ENCODE results near the gene TTC24. TPM values are rescaled to one million over a fixed set of nuclear protein-coding genes. Genes with fewer than 3 reads are reported as not detected.

The TTC24 gene
- polyA plus RNA-seq, 1 of the 3 experiments (the other 2 are of a cell fraction), result not detected

DNA sequence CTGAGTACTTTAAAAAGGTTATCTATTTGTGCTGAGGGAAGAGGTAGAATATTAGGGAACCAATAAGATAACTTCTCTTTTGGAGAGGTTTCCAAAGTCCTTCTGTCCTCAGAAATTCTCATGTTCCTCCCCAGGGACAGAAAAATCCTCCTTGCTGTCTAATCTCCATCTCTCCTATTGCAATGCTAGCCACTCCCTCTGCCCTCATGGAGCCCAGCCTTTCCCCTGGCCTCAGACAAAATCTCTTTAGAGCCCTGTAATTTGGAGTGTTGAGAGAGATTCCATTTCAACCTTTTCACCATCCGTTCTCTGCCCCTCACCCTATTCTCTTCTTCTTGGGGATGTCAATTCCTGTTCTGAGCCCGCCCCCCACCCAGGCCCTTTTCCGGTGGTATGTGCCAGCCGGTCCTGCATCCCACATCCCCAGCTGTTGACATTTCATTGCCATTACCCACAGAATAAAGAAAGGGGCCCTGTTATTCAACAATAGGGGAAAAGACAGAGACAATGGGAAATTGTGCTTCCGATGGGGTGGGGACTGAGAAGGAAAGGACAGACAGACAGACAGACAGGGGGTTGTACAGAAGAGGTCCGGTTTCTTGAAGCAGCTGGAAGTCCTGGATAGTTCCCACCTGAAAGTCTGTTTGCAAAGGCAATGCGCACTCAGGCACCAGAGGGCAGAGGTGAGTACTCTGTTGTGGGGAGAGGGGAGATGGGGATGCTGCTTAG is 39.5 kb downstream of the TTC24 start, which contains the start of gene HAPLN2:
Gene HAPLN2 (plus strand): TSS at position 563 of the 729 bp plus-strand sequence. CDS start 4,076 bp downstream, outside the sequence.
- CTCF ChIA-PET, result interaction anchor here (0.6 to 18.0 kb wide), 22 partner anchors 6 to 204 kb away, joined by 3 to 643 read pairs (median 5); partner anchors contain the start of genes GPATCH4, NAXE and NES
- peaks cover 24% of the 10 kb centered on the region for H3F3A ChIP-seq (replicated peaks; ENCODE audit: insufficient read depth)
- H3K27me3 ChIP-seq (ENCODE audit: insufficient read depth), result peaks cover 14% of the 10 kb centered on the region
- POLR2A ChIA-PET, result interaction anchor here (1.3 kb wide), 1 partner anchor 37 kb away, joined by 3 read pairs; no protein-coding TSS in a partner anchor
- TF ChIP-seq, protein P1, sequence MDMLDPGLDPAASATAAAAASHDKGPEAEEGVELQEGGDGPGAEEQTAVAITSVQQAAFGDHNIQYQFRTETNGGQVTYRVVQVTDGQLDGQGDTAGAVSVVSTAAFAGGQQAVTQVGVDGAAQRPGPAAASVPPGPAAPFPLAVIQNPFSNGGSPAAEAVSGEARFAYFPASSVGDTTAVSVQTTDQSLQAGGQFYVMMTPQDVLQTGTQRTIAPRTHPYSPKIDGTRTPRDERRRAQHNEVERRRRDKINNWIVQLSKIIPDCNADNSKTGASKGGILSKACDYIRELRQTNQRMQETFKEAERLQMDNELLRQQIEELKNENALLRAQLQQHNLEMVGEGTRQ (IDR thresholded peaks at IDR 0.05; ENCODE audit: borderline replicate concordance, low read depth, low read length), result no peak
- TF ChIP-seq EP300 (IDR thresholded peaks at IDR 0.05; ENCODE audit: borderline replicate concordance in 1 of 2, low read depth in 1 of 2, low read length in 1 of 2) (no peak), GATA2 (CRISPR knock-in tag; IDR thresholded peaks at IDR 0.05) (no peak), YY1 (IDR thresholded peaks at IDR 0.05; ENCODE audit: low read depth) (no peak), MEF2A (IDR thresholded peaks at IDR 0.05; ENCODE audit: borderline replicate concordance, low read depth) (no peak), TEAD4 (IDR thresholded peaks at IDR 0.05; ENCODE audit: borderline replicate concordance, insufficient read depth) (no peak), SIN3A (IDR thresholded peaks at IDR 0.05; ENCODE audit: borderline replicate concordance, low read depth, low read length) (no peak), SMC3 (IDR thresholded peaks at IDR 0.05; ENCODE audit: low read depth, low read length) (peak; percentile 38; the same call in 1 of the 2 replicates), FOXJ3 (CRISPR knock-in tag; IDR thresholded peaks at IDR 0.05) (no peak), RAD21 (IDR thresholded peaks at IDR 0.05; ENCODE audit: low read length) (peak; percentile 38), NFIC (IDR thresholded peaks at IDR 0.05; ENCODE audit: borderline replicate concordance) (no peak), TAF1 (IDR thresholded peaks at IDR 0.05; ENCODE audit: borderline replicate concordance, low read depth, low read length) (no peak), EZH2phosphoT487 (IDR thresholded peaks at IDR 0.05; ENCODE audit: borderline replicate concordance, low read depth) (no peak), NRF1 (IDR thresholded peaks at IDR 0.05; ENCODE audit: low read depth, low read length) (no peak), RXRA (IDR thresholded peaks at IDR 0.05; ENCODE audit: borderline replicate concordance, low read depth) (no peak)
- TF ChIP-seq, protein P2, sequence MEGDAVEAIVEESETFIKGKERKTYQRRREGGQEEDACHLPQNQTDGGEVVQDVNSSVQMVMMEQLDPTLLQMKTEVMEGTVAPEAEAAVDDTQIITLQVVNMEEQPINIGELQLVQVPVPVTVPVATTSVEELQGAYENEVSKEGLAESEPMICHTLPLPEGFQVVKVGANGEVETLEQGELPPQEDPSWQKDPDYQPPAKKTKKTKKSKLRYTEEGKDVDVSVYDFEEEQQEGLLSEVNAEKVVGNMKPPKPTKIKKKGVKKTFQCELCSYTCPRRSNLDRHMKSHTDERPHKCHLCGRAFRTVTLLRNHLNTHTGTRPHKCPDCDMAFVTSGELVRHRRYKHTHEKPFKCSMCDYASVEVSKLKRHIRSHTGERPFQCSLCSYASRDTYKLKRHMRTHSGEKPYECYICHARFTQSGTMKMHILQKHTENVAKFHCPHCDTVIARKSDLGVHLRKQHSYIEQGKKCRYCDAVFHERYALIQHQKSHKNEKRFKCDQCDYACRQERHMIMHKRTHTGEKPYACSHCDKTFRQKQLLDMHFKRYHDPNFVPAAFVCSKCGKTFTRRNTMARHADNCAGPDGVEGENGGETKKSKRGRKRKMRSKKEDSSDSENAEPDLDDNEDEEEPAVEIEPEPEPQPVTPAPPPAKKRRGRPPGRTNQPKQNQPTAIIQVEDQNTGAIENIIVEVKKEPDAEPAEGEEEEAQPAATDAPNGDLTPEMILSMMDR (IDR thresholded peaks at IDR 0.05), result peak; percentile 55
- TF ChIP-seq, protein P3, sequence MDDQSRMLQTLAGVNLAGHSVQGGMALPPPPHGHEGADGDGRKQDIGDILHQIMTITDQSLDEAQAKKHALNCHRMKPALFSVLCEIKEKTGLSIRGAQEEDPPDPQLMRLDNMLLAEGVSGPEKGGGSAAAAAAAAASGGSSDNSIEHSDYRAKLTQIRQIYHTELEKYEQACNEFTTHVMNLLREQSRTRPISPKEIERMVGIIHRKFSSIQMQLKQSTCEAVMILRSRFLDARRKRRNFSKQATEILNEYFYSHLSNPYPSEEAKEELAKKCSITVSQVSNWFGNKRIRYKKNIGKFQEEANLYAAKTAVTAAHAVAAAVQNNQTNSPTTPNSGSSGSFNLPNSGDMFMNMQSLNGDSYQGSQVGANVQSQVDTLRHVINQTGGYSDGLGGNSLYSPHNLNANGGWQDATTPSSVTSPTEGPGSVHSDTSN (IDR thresholded peaks at IDR 0.05), result no peak
- TF ChIP-seq, protein P4, sequence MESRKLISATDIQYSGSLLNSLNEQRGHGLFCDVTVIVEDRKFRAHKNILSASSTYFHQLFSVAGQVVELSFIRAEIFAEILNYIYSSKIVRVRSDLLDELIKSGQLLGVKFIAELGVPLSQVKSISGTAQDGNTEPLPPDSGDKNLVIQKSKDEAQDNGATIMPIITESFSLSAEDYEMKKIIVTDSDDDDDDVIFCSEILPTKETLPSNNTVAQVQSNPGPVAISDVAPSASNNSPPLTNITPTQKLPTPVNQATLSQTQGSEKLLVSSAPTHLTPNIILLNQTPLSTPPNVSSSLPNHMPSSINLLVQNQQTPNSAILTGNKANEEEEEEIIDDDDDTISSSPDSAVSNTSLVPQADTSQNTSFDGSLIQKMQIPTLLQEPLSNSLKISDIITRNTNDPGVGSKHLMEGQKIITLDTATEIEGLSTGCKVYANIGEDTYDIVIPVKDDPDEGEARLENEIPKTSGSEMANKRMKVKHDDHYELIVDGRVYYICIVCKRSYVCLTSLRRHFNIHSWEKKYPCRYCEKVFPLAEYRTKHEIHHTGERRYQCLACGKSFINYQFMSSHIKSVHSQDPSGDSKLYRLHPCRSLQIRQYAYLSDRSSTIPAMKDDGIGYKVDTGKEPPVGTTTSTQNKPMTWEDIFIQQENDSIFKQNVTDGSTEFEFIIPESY (IDR thresholded peaks at IDR 0.05; ENCODE audit: borderline replicate concordance, low read depth), result no peak
- TF ChIP-seq, protein P5, sequence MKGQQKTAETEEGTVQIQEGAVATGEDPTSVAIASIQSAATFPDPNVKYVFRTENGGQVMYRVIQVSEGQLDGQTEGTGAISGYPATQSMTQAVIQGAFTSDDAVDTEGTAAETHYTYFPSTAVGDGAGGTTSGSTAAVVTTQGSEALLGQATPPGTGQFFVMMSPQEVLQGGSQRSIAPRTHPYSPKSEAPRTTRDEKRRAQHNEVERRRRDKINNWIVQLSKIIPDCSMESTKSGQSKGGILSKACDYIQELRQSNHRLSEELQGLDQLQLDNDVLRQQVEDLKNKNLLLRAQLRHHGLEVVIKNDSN (IDR thresholded peaks at IDR 0.05; ENCODE audit: borderline replicate concordance, low read depth), result no peak
- H3K4me2 ChIP-seq, result no peak within 1 kb of the TSS
- no peaks in the 10 kb centered on the region for H3K9me2 ChIP-seq
- H3K4me3 ChIP-seq (ENCODE audit: low read depth in 2 of 2, low read length in 1 of 2), result no peak within 1 kb of the TSS
- H4K20me1 ChIP-seq (ENCODE audit: insufficient read depth), result no peaks in the 10 kb centered on the region
- no peak within 1 kb of the TSS for H3K9ac ChIP-seq
- peaks cover 0 to 13% of the 10 kb centered on the region in 2 experiments; a peak in 3 of 4 replicates for H3K4me1 ChIP-seq (ENCODE audit: control insufficient read depth in 1 of 2, insufficient read depth in 2 of 2, low read depth in 1 of 2, low read length in 1 of 2)
- H3K79me2 ChIP-seq (ENCODE audit: insufficient read depth), result no peaks in the 10 kb centered on the region
- no peak within 1 kb of the TSS for H2AFZ ChIP-seq (ENCODE audit: low read depth)
- no peak within 1 kb of the TSS for H3K27ac ChIP-seq (ENCODE audit: low read depth in 2 of 2, low read length in 1 of 2)
- H3K36me3 ChIP-seq (replicated peaks in 1 of 2; ENCODE audit: control insufficient read depth in 1 of 2, insufficient read depth in 2 of 2, low read length in 1 of 2), result no peaks in the 10 kb centered on the region
- DNase-seq, result no peak
- H3K9me3 ChIP-seq, result no peaks in the 10 kb centered on the region
- WGBS (ENCODE audit: low lambda C conversion rate), result 30% methylated on average over 7 of the region's 7 CpGs

Measured in SK-N-SH (cell line).